SH-SY5Y (cell line): ENCODE data around the gene MRPL4.

ENCODE experiments used
- GATA2 ChIP-seq: IDR thresholded peaks from 2 replicates; pipeline ENCODE4 v1.6.1; 2011; ENCODE audit warnings: mild to moderate bottlenecking, low read depth, low read length
- GATA3 ChIP-seq: IDR thresholded peaks from 2 replicates; pipeline ENCODE4 v1.6.1; 2011; ENCODE audit warnings: low read depth, mild to moderate bottlenecking, low read length, moderate library complexity

- no peak for TF ChIP-seq GATA2
- no peak for TF ChIP-seq GATA3
Observed at GRCh38 chr19:10290357-10290875, 38.4 kb downstream of the MRPL4 start.
